Retinal pigment epithelial cell (primary cell): ENCODE results near the gene ACTG1.

Experiments
- DNase-seq: peaks from one replicate; pipeline ENCODE4 v3.0.0-alpha.2; 2010; ENCODE audit warnings: low read depth
- H3K4me3 ChIP-seq: 2 replicates; pipeline ENCODE4 v1.5.1; 2011; ENCODE audit warnings: mild to moderate bottlenecking, low read length, control low read depth, moderate library complexity
- CTCF ChIP-seq: conservative IDR thresholded peaks from 2 replicates; pipeline ENCODE4 v1.5.1; 2011; ENCODE audit warnings: low read depth, low read length, control low read depth, inconsistent platforms

ACTG1 gene

GRCh38 chr17:81539961-81540675, 27.5 kb upstream of the ACTG1 start:
- no peak for TF ChIP-seq CTCF

GRCh38 chr17:81539571-81539900, 26.9 kb upstream of the ACTG1 start:
- no peak overlapping the region for H3K4me3 ChIP-seq
- TF ChIP-seq CTCF: no peak
- DNase-seq: no peak

More at GRCh38 chr17:81539961-81540675, 27.5 kb upstream of the ACTG1 start:
- no peak for DNase-seq
- no peak overlapping the region for H3K4me3 ChIP-seq

- no peak for TF ChIP-seq CTCF
- H3K4me3 ChIP-seq: no peak overlapping the region
- no peak for DNase-seq
These were observed 26.3 kb upstream of the ACTG1 start for GRCh38 chr17:81538651-81539570.

- DNase-seq: no peak
- H3K4me3 ChIP-seq: no peak overlapping the region
- TF ChIP-seq CTCF: no peak
These were observed 25.4 kb upstream of the ACTG1 start for GRCh38 chr17:81537856-81538555.

DNA sequence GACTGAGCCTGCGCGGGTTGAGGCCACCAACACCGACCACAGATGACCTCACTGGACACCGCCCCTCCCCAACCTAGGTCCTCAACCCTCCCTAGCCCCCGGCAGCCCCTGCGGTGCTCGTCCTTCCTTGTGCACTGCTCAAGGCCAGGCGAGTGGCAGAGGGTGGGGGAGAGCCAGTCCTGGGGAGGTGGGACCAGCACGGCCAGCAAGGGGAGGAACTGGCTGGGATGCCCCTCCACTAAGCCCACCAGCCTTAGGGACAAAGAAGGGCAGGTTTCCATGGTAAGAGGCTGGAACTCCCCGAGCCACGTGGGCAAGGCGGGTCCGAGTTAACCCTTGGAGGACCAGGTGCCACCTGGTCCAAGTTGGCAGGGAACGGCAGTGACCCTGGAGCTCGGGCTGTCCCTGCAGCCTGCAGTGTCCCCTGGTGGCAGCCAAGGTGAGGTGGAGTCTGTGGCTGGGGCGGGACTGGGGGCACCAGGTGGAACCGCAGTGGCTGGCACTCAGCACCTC, 24.8 kb upstream of the ACTG1 start:
- TF ChIP-seq CTCF: peak; percentile 78
- DNase-seq: no peak
- H3K4me3 ChIP-seq: no peak overlapping the region

- H3K4me3 ChIP-seq: no peak overlapping the region
- no peak for DNase-seq
- TF ChIP-seq CTCF: no peak
These were observed 24.0 kb upstream of the ACTG1 start for GRCh38 chr17:81536299-81537290.
